BJ (cell line): ENCODE results near the gene IMMP1L. TPM values are rescaled to one million over a fixed set of nuclear protein-coding genes. Genes with fewer than 3 reads are reported as not detected.

Source experiments
- CTCF ChIA-PET: fragments of 350-600 bp; formaldehyde crosslinking; extraction: SDS; loops from one replicate; lab custom pipeline; 2021; ENCODE audit warnings: antibody characterized with exemption, inconsistent platforms; lab: Yijun Ruan, JAX
- POLR2A ChIA-PET: fragments of 300-600 bp; sonication (Branson Sonifier 250); formaldehyde crosslinking; extraction: SDS; loops from one replicate; lab custom pipeline; 2021; ENCODE audit warnings: antibody characterized with exemption; lab: Charles Lee
- DNase-seq: peaks from one replicate; pipeline ENCODE4 v3.0.0-alpha.2; 2011; ENCODE audit warnings: low read depth
- H3K27me3 ChIP-seq: 2 replicates; pipeline ENCODE4 v1.6.0; 2011; ENCODE audit warnings: low read length; ENCODE audit not compliant: control insufficient read depth, insufficient read depth
- H3K36me3 ChIP-seq: 2 replicates; pipeline ENCODE4 v1.5.1; 2011; ENCODE audit warnings: low read length; ENCODE audit not compliant: control insufficient read depth, insufficient read depth
- H3K4me3 ChIP-seq: 2 replicates; pipeline ENCODE4 v1.5.1; 2011; ENCODE audit warnings: low read depth, mild to moderate bottlenecking, control low read depth, low read length
- polyA plus RNA-seq: library from polyadenylated mRNA; depleted of rRNA; stranded (reverse); fragments of >200 nt; gene quantifications from 2 replicates; pipeline ENCODE4 v1.2.3, GENCODE V29; 2011
- TF ChIP-seq, protein P1 (sequence below): IDR thresholded peaks from 2 replicates; pipeline ENCODE4 v1.5.1; 2011; ENCODE audit warnings: low read depth, mild to moderate bottlenecking, control low read depth, inconsistent platforms, low read length, moderate library complexity; ENCODE audit not compliant: insufficient read depth

IMMP1L gene
- polyA plus RNA-seq, 1 experiment = 8.0 TPM

DNA sequence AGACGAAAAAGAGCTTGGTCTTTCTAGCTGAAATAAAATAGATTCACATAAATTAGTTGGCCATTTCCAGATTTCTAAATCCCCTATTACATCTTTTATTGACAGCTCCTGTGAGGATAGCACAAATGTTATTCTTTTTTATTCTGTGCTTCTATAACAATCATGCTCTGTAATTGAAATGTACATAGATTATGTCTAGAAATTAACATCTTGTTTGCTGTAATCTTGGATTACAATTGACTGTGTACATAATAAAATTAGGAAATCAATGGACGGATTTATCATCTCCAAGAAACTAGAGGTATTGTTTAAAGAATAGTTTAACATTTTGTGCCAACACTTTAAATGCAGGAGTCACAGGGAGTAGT, 31.2 kb downstream of the IMMP1L start:
- CTCF ChIA-PET = no interaction called here
- POLR2A ChIA-PET = no interaction called here
- DNase-seq = no peak

DNA sequence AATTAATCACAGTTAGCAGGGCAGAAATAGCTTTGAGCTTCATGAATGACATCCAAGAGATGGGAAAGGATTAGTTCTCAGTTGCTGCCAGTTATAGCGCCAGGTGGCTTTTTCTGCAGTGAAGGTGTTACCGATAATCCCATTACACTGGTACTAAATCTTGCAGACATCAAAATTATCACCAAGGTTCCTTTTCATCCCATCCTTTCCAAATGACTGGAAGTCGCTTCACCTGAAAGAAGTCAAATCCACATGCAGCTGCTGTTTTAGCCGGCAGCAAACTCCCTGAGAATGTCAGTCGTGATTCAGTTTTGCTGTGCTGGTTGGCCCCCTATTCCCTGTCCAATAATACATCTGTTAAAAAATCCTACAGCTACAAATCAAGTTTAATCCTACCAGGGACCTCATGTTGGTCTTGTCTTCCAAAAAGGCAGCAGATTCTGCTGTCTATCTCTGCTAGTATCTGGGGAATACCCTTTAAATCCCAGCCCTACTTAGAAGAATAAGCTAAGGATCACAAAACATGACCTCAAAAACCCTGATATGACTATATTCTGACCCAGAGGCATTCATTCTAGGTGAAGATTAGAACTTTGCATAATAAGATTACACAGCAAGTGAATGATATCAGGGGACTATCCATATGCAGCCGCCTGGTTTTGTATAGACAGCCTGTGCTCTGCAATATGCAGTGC, 31.7 kb downstream of the IMMP1L start:
- Histone ChIP-seq H3K36me3 (no peaks in the 10 kb centered on the region), H3K27me3 (no peaks in the 10 kb centered on the region), H3K4me3 (no peak overlapping the region)
- CTCF ChIA-PET = interaction anchor here (0.7 to 1.5 kb wide), 4 partner anchors 11 to 481 kb away, joined by 3 to 6 read pairs (median 4); no protein-coding TSS in a partner anchor
- no peak for DNase-seq
- POLR2A ChIA-PET = no interaction called here
- TF ChIP-seq, protein P1, sequence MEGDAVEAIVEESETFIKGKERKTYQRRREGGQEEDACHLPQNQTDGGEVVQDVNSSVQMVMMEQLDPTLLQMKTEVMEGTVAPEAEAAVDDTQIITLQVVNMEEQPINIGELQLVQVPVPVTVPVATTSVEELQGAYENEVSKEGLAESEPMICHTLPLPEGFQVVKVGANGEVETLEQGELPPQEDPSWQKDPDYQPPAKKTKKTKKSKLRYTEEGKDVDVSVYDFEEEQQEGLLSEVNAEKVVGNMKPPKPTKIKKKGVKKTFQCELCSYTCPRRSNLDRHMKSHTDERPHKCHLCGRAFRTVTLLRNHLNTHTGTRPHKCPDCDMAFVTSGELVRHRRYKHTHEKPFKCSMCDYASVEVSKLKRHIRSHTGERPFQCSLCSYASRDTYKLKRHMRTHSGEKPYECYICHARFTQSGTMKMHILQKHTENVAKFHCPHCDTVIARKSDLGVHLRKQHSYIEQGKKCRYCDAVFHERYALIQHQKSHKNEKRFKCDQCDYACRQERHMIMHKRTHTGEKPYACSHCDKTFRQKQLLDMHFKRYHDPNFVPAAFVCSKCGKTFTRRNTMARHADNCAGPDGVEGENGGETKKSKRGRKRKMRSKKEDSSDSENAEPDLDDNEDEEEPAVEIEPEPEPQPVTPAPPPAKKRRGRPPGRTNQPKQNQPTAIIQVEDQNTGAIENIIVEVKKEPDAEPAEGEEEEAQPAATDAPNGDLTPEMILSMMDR = no peak

More for the DNA sequence above, 31.2 kb downstream of the IMMP1L start:
- Histone ChIP-seq H3K27me3 (no peaks in the 10 kb centered on the region), H3K4me3 (no peak overlapping the region), H3K36me3 (no peaks in the 10 kb centered on the region)
- TF ChIP-seq, protein P1 = no peak

DNA sequence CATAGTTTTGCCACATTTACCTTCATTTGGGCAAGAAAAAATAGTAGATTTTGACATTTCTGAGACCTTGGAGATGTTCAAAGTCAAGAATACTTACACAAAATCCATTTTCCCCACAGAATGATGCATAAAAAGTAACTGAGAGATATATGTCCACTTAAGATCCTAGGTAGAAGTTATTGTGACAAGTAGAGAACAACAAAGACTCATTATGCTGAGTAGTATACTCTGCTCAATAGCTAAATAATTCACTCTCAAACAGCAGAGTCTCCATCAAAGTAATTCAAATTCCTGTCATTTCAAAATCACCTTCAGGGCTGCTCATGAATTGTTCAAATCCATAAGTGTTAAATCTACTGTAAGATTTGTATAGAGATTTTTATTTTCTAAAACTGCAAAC, 35.3 kb downstream of the IMMP1L start:
- no peak overlapping the region for H3K4me3 ChIP-seq
- DNase-seq = no peak
- TF ChIP-seq, protein P1 = no peak
- no peaks in the 10 kb centered on the region for H3K27me3 ChIP-seq
- no peaks in the 10 kb centered on the region for H3K36me3 ChIP-seq
- ChIA-PET CTCF (no interaction called here), POLR2A (no interaction called here)

DNA sequence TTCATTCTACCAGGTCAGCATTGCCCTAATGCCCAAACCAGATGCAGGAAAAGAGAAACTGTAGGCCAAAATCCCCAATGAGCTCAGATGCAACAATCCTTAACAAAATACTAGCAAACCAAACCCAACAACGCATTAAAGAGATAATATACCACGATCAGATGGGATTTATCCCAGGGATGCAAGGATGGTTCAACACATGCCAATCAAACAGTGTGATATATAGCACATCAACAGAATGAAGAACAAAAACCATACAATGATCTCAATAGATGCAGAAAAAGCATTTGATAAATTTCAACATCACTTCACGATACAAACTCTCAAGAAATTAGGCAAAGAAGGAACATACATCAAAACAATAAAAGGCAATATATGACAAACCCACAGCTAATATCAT, 45.0 kb downstream of the IMMP1L start:
- Histone ChIP-seq H3K27me3 (no peaks in the 10 kb centered on the region), H3K36me3 (no peaks in the 10 kb centered on the region), H3K4me3 (no peak overlapping the region)
- TF ChIP-seq, protein P1 = no peak
- DNase-seq = no peak
- POLR2A ChIA-PET = no interaction called here
- CTCF ChIA-PET = no interaction called here

DNA sequence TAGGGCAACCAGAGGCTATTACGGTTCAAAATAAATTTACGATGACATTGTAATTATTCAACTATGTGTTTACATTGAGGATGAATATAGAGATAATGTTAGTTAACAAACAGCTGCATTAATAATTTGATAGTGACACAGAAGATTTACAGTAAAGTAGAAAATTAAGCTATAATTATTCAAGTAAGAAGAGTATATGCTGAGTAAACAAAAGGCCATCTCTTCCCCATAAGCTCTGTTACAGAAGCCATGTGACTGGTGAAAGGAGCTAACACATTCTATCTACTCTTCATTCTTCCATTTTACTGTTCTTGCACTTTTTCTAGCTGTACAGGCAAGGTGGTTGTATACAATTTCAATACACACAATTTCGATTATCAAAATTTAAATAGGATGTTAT, 54.2 kb downstream of the IMMP1L start:
- no peaks in the 10 kb centered on the region for H3K36me3 ChIP-seq
- CTCF ChIA-PET = interaction anchor here (0.7 kb wide), 1 partner anchor 11 kb away, joined by 3 read pairs; no protein-coding TSS in a partner anchor
- H3K27me3 ChIP-seq = no peaks in the 10 kb centered on the region
- POLR2A ChIA-PET = no interaction called here
- H3K4me3 ChIP-seq = no peak overlapping the region
- TF ChIP-seq, protein P1 = no peak
- no peak for DNase-seq
